A375 (cell line): ENCODE data around the gene LCN2. TPM values are rescaled to one million over a fixed set of nuclear protein-coding genes. Genes with fewer than 3 reads are reported as not detected.

Experiments
- total RNA-seq: library from RNA; depleted of rRNA; stranded (reverse); fragments of >200 nt; shearing (Covaris generic); gene quantifications from 2 replicates; pipeline ENCODE4 v1.2.3, GENCODE V29; 2014; rRNA removed

The LCN2 gene
- 0.98 and 4.4 TPM in 2 replicates for total RNA-seq

DNA sequence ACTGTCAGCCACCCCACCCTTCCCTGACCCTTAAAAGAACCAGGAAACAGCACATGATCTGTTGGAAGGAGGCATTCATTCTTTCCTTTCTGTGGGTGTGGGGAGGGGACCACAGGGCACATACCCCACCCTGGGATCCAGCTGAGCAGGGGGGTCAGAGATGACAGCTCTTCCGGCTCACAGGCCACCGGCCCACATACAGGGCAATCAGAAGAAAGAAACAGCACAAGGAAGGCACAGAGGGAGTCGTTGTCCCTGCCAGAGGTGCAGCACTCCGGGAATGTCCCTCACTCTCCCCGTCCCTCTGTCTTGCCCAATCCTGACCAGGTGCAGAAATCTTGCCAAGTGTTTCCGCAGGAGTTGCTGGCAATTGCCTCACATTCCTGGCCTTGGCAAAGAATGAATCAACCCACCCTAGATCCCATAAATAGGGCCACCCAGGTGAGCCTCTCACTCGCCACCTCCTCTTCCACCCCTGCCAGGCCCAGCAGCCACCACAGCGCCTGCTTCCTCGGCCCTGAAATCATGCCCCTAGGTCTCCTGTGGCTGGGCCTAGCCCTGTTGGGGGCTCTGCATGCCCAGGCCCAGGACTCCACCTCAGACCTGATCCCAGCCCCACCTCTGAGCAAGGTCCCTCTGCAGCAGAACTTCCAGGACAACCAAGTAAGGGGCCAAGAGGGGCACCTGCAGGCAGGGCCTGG lies at the start of gene LCN2:
LCN2 (plus strand) TSS at position 453 of the 701 bp plus-strand sequence; CDS start at position 526, 73 bp downstream.

DNA sequence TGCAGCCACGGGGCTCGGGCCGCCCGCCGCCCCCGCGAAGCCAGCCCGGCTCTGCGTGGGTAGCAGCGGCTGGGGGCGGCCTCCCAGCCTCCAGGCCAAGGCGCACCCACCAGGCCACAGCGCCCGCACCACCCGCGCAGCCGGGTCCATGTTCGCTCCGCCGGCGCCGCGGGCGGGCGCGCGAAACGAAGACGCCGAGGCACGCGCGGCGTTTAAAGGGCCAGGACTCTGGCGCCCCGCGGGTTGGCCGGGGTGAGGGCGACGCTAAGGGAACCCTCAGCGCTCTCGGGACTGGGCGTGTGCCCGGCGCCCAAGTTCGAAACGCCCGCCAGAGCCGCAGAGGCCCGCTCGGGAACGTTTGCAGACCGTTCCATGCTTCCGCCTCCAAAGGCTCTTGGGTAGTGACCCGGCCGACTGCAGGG lies 21.7 kb upstream of the LCN2 start, which contains the start of gene PTGES2:
PTGES2 (minus strand) TSS at position 162 of the 422 bp plus-strand sequence; CDS start at position 150, 12 bp downstream.

DNA sequence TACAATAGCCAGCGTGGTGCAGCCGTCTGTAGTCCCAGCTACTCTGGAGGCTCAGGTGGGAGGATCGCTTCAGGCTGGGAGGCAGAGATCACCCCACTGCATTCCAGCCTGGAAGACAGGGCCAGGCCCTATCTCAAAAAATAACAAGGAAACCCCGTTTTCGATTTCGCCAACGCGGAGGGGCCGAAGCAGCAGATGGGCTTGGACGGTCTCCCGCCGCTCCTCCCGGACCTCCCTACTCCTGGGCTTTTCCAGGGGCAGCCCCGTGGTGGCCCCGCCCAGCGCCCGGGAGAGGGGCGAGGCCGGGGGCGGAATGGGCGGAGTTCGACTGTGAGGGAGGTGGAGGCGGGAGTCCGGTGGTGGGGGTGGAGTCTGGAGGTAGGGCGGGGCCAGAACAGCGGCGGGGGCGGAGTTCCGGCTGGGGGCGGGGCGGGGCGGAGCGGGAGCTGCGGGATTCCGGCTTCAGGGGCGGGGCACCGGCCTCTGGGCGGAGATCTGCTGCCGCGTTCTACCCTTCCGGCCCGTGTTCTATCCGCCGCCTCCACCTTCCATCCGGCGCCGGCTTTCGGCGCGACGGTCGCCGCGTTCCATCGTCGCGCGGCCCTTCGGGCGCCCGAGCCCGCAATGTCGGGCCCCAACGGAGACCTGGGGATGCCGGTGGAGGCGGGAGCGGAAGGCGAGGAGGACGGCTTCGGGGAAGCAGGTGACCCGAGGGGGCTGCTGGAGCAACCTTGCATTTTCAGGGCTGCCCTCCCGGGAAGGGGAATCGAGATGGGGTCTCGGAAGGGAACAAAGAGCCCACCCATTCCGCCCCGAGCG lies 10.7 kb downstream of the LCN2 start, which contains the start of gene BBLN:
BBLN (plus strand) TSS at position 482 of the 819 bp plus-strand sequence; CDS start at position 625, 143 bp downstream.

DNA sequence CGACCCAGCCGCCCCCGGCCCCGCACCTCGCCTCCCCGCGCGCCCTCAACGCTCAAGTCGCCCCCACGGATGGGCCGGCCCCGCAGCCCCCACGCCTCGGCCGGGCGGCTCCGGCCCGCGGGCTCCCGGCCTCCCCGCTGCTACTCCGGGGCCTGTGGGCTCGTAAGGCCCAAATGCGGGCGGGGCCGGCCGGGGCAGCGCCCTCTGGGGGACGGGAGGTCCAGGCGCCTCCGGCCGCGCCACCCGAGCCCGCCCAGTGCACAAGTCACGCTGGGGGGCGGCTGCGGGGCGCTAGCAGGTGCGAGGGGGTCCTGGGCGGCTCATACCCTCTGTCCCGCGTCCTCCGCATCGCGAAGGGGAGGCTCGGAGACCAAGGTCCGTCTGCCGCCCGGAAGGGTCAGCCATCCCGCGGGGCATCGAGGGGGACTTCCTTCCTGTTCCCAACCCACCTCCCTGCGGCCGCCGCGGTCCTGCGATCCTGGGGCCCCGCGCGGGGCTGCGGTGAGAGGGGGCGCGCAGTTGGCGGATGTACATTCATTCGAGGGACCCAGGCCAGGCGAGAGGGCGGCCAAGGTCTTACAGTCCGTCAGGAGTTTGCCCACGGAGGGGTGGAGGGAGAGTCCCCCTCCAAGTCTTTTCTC lies 42.3 kb downstream of the LCN2 start, which contains the start of gene CIZ1:
CIZ1 (minus strand) TSS at position 167 of the 641 bp plus-strand sequence. CDS start 715 bp downstream, outside the sequence.

Other genes starting within 250 kb of the LCN2 start
- 7.4 and 14.4 TPM in 2 replicates for gene ST6GALNAC6, start 249.8 kb upstream of the LCN2 start, total RNA-seq
- gene ST6GALNAC4, start 232.4 kb upstream of the LCN2 start, total RNA-seq = 27.4 and 29.0 TPM in 2 replicates
- gene PIP5KL1, start 218.7 kb upstream of the LCN2 start, total RNA-seq = 2.7 and 6.8 TPM in 2 replicates
- gene DPM2, start 211.6 kb upstream of the LCN2 start, total RNA-seq = 59.2 and 83.0 TPM in 2 replicates
- 8.5 and 10.4 TPM in 2 replicates for gene EEIG1, start 168.5 kb upstream of the LCN2 start, total RNA-seq
- 15.0 and 18.6 TPM in 2 replicates for gene NAIF1, start 82.1 kb upstream of the LCN2 start, total RNA-seq
- 40.8 and 52.1 TPM in 2 replicates for gene SLC25A25, start 81.2 kb upstream of the LCN2 start, total RNA-seq
- 124 and 149 TPM in 2 replicates for gene PTGES2, start 21.7 kb upstream of the LCN2 start, total RNA-seq
- 135 and 168 TPM in 2 replicates for gene BBLN, start 10.8 kb downstream of the LCN2 start, total RNA-seq
- 71.0 and 84.0 TPM in 2 replicates for gene CIZ1, start 42.1 kb downstream of the LCN2 start, total RNA-seq
- gene DNM1, start 53.9 kb downstream of the LCN2 start, total RNA-seq = 43.2 and 45.4 TPM in 2 replicates
- gene GOLGA2, start 126.6 kb downstream of the LCN2 start, total RNA-seq = 95.8 and 117 TPM in 2 replicates
- 47.0 and 53.1 TPM in 2 replicates for gene SWI5, start 126.8 kb downstream of the LCN2 start, total RNA-seq
- gene TRUB2, start 173.0 kb downstream of the LCN2 start, total RNA-seq = 43.4 and 51.6 TPM in 2 replicates
- gene COQ4, start 173.4 kb downstream of the LCN2 start, total RNA-seq = 53.9 and 56.4 TPM in 2 replicates
- 24.0 and 24.8 TPM in 2 replicates for gene SLC27A4, start 191.1 kb downstream of the LCN2 start, total RNA-seq
- gene URM1, start 221.9 kb downstream of the LCN2 start, total RNA-seq = 79.1 and 80.8 TPM in 2 replicates